ENCODE data around the gene LNX2. TPM values are rescaled to one million over a fixed set of nuclear protein-coding genes. Genes with fewer than 3 reads are reported as not detected.

Gene LNX2
- total RNA-seq, 1 experiment from 2014 or later, result 12.1 TPM

- no peak for DNase-seq (ENCODE audit: low read depth, low spot score)
- H4K20me1 ChIP-seq (ENCODE audit: insufficient read depth), result no peaks in the 10 kb centered on the region
- H3K9me3 ChIP-seq (ENCODE audit: control insufficient read depth in 1 of 2, insufficient read depth in 1 of 2, low read depth in 1 of 2, low read length in 2 of 2), result no peaks in the 10 kb centered on the region
- H3K27ac ChIP-seq (ENCODE audit: low read depth, low read length), result no peak overlapping the region
- H3K4me3 ChIP-seq (replicated peaks in 1 of 2; ENCODE audit: low read depth in 1 of 2, low read length in 2 of 2), result no peak overlapping the region
- H3K9me2 ChIP-seq (ENCODE audit: insufficient read depth), result no peaks in the 10 kb centered on the region
- H3K4me1 ChIP-seq (ENCODE audit: control insufficient read depth in 1 of 2, insufficient read depth in 2 of 2, low read length in 2 of 2), result no peaks in the 10 kb centered on the region
- ChIA-PET CTCF (no interaction called here), POLR2A (no interaction called here), RAD21 (ENCODE audit: low non-redundant PET in 1 of 2, low total read pairs in 2 of 2, uncharacterized antibody in 2 of 2, unreplicated experiment in 2 of 2) (no interaction called here)
- no peaks in the 10 kb centered on the region for H3K27me3 ChIP-seq (ENCODE audit: insufficient read depth, low read length)
- intact Hi-C loops (cut with micrococcal nuclease), result no loop called here
- ATAC-seq, result no peak
- TF ChIP-seq ZFX (IDR thresholded peaks at IDR 0.05) (no peak), EGR1 (IDR thresholded peaks at IDR 0.05; ENCODE audit: low read depth) (no peak), ATF3 (IDR thresholded peaks at IDR 0.05) (no peak), TCF7L2 (IDR thresholded peaks at IDR 0.05; ENCODE audit: borderline replicate concordance, extremely low read depth, insufficient read depth, insufficient read length) (no peak), ZBTB33 (IDR thresholded peaks at IDR 0.05; ENCODE audit: extremely low read depth, insufficient replicate concordance, low read length) (no peak), REST (IDR thresholded peaks at IDR 0.05; ENCODE audit: low read depth) (no peak), FOSL1 (IDR thresholded peaks at IDR 0.05; ENCODE audit: low read depth) (no peak), RAD21 (IDR thresholded peaks at IDR 0.05; ENCODE audit: low read depth) (no peak)
- peaks cover 31% of the 10 kb centered on the region for H3K79me2 ChIP-seq (ENCODE audit: insufficient read depth, low read length)
- no TSS peak for BruUV-seq (replicated peaks)
- H2AFZ ChIP-seq (ENCODE audit: low read depth, low read length, poor library complexity, severe bottlenecking), result no peak overlapping the region
- no peak overlapping the region for H3K4me2 ChIP-seq (ENCODE audit: low read length)
- H3K36me3 ChIP-seq (ENCODE audit: control insufficient read depth in 1 of 2, insufficient read depth in 2 of 2, low read length in 2 of 2), result no peaks in the 10 kb centered on the region
- H3K9ac ChIP-seq (ENCODE audit: low read length), result no peak overlapping the region
Observed at GRCh38 chr13:27592865-27593264, 27.5 kb downstream of the LNX2 start.
